A673 (cell line): ENCODE data around the gene YEATS4. TPM values are rescaled to one million over a fixed set of nuclear protein-coding genes. Genes with fewer than 3 reads are reported as not detected.

Experiments used
- BruUV-seq: library from RNA; stranded (reverse); fragments of 400-500 nt; replicated peaks from 2 replicates; lab custom pipeline; 2021; lab: Mats Ljungman, UMichigan
- CTCF ChIA-PET: fragments of 300-600 bp; sonication (Branson Sonifier 250); formaldehyde crosslinking; loops from one replicate; lab custom pipeline; 2022; ENCODE audit warnings: antibody characterized with exemption; lab: Charles Lee
- POLR2A ChIA-PET: fragments of 300-600 bp; sonication (Branson Sonifier 250); formaldehyde crosslinking; loops from one replicate; lab custom pipeline; 2022; ENCODE audit warnings: antibody characterized with exemption; ENCODE audit not compliant: low non-redundant PET; lab: Charles Lee
- DNase-seq: peaks from one replicate; pipeline ENCODE4 v3.0.0-alpha.2; 2015; ENCODE audit warnings: low spot score
- H3K27ac ChIP-seq: fragments of 200-600 bp; sonication (generic); 2 replicates; pipeline ENCODE4 v1.5.1; 2016; ENCODE audit warnings: mixed run types, low read depth, mild to moderate bottlenecking, mixed read lengths, antibody characterized with exemption, low read length; ENCODE audit not compliant: poor library complexity, severe bottlenecking
- H3K27me3 ChIP-seq: fragments of 200-600 bp; sonication (generic); replicated peaks from 2 replicates; pipeline ENCODE4 v1.6.1; 2017; ENCODE audit warnings: mixed run types, low read depth, mild to moderate bottlenecking, mixed read lengths, antibody characterized with exemption, low read length; ENCODE audit not compliant: insufficient read depth, poor library complexity
- H3K36me3 ChIP-seq: fragments of 200-600 bp; sonication (generic); 2 replicates; pipeline ENCODE4 v1.6.1; 2016; ENCODE audit warnings: mixed run types, mild to moderate bottlenecking, mixed read lengths, antibody characterized with exemption, low read length; ENCODE audit not compliant: insufficient read depth, poor library complexity, severe bottlenecking
- H3K4me1 ChIP-seq: fragments of 200-600 bp; sonication (generic); 2 replicates; pipeline ENCODE4 v1.6.1; 2017; ENCODE audit warnings: mixed run types, mild to moderate bottlenecking, mixed read lengths, antibody characterized with exemption, low read length; ENCODE audit not compliant: insufficient read depth, poor library complexity, severe bottlenecking
- H3K4me3 ChIP-seq: fragments of 200-600 bp; sonication (generic); 2 replicates; pipeline ENCODE4 v1.5.1; 2016; ENCODE audit warnings: low read depth, mixed run types, mild to moderate bottlenecking, mixed read lengths, low read length; ENCODE audit not compliant: poor library complexity, severe bottlenecking
- H3K9me3 ChIP-seq: fragments of 200-600 bp; sonication (generic); 2 replicates; pipeline ENCODE4 v1.6.1; 2016; ENCODE audit warnings: mixed run types, low read depth, mild to moderate bottlenecking, mixed read lengths, antibody characterized with exemption, low read length; ENCODE audit not compliant: poor library complexity, severe bottlenecking
- CTCF ChIP-seq: fragments of 300-800, 200-600 bp; sonication (generic); conservative IDR thresholded peaks from 2 replicates; pipeline ENCODE4 v1.5.1; 2017; ENCODE audit warnings: low read depth, mild to moderate bottlenecking, antibody characterized with exemption, low read length, moderate library complexity, mixed read lengths
- EZH2 ChIP-seq: fragments of 200-600 bp; sonication (generic); IDR thresholded peaks from 2 replicates; pipeline ENCODE4 v1.6.1; 2017; ENCODE audit warnings: borderline replicate concordance, low read depth, mild to moderate bottlenecking, mixed read lengths, antibody characterized with exemption, low read length; ENCODE audit not compliant: poor library complexity, severe bottlenecking
- intact Hi-C: fragments of 100-400 bp; cut with micrococcal nuclease; formaldehyde crosslinking; loops from one replicate; pipeline ENCODE4 v1.10.0; 2022; ENCODE audit not compliant: unreplicated experiment
- total RNA-seq: library from RNA; stranded (reverse); gene quantifications from 2 replicates; pipeline ENCODE4 v1.2.3, GENCODE V29; 2021

YEATS4 gene
- total RNA-seq, 1 experiment from 2014 or later, result 43.7 TPM

DNA sequence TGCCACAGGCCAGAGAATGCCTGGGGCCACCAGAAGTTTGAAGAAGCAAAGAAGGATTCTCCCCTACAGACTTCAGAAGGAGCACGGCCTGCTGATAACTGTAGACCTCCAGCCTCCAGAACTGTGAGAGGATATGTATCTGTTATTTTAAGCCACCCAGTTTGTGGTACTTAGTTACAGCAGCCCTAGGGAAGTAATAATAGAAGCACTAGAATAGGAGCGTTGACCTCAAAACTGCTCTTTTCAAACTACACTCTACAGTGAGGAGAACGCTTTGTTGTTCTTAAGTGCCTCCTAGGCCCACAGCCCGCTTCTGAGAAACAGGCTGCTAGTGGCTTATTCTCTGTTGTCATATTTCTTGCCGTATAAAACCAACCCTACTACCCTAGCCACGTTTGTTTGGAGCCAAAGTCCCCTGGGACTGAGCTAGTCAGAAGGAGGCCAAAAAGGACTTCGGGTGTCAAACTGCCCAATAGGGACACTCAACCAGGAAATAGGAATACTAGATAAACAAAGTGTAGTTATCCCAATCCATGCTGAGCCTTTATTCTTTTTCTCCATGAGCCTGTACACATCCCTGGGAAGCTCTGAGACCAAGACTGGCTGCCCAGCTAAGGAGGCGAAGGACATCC, 72.2 kb downstream of the YEATS4 start:
- CTCF ChIA-PET, result no interaction called here

DNA sequence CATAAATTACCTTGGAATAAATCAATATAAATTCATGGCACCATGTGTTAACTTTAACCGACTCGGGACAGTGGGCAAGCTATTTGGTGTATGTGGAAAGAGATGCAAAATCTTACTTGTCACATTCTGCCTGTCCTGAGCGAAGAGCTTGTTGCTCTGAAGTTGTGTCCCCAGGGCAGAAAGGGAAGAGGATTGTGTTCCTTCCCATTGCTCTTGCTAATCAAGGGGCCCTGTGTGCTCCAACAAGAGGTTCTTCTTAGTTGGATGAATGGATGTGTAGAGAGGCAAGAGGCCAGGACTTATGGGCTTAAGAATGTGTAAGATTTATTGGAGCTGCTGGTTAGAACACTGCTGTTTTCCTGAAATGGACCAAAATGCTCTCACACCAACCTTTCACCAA, 74.1 kb downstream of the YEATS4 start:
- intact Hi-C loops, result no loop called here
- no peak overlapping the region for H3K27ac ChIP-seq
- H3K36me3 ChIP-seq, result no peaks in the 10 kb centered on the region
- ChIA-PET CTCF (no interaction called here), POLR2A (no interaction called here)
- no peaks in the 10 kb centered on the region for H3K4me1 ChIP-seq
- no peak overlapping the region for H3K4me3 ChIP-seq
- BruUV-seq, result no TSS peak
- no peak for DNase-seq
- TF ChIP-seq CTCF (no peak), EZH2 (no peak)
- H3K9me3 ChIP-seq, result no peaks in the 10 kb centered on the region
- no peaks in the 10 kb centered on the region for H3K27me3 ChIP-seq

More for the DNA sequence above, 72.2 kb downstream of the YEATS4 start:
- TF ChIP-seq EZH2 (no peak), CTCF (no peak)
- BruUV-seq, result no TSS peak
- H3K4me3 ChIP-seq, result no peak overlapping the region
- no peaks in the 10 kb centered on the region for H3K4me1 ChIP-seq
- intact Hi-C loops, result no loop called here
- DNase-seq, result no peak
- no peak overlapping the region for H3K27ac ChIP-seq
- POLR2A ChIA-PET, result no interaction called here
- no peaks in the 10 kb centered on the region for H3K27me3 ChIP-seq
- H3K36me3 ChIP-seq, result no peaks in the 10 kb centered on the region
- H3K9me3 ChIP-seq, result no peaks in the 10 kb centered on the region

DNA sequence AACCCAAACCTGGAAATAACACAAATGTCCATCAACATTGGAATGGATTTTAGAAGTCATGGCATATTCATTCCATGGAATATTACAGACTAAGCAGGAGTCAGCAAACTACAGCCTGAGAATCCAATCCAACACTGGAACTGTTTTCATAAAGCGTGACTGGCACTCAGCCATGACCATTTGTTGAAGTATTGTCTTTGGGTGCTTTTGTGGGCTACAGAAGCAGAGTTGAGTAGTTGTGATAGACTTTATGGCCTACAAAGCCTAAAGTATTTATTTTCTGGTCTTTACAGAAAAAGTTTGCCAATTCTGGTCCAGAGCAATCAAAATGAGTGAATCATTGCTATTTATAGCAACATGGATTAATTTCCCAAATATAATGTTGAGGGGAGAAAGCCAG, 76.1 kb downstream of the YEATS4 start:
- Histone ChIP-seq H3K4me3 (no peak overlapping the region), H3K27me3 (no peaks in the 10 kb centered on the region), H3K9me3 (no peaks in the 10 kb centered on the region), H3K27ac (no peak overlapping the region), H3K4me1 (no peaks in the 10 kb centered on the region), H3K36me3 (no peaks in the 10 kb centered on the region)
- intact Hi-C loops, result no loop called here
- TF ChIP-seq CTCF (no peak), EZH2 (no peak)
- DNase-seq, result no peak
- ChIA-PET POLR2A (no interaction called here), CTCF (no interaction called here)
- no TSS peak for BruUV-seq
